ENCODE results near the gene LRFN2. TPM values are rescaled to one million over a fixed set of nuclear protein-coding genes. Genes with fewer than 3 reads are reported as not detected.

The LRFN2 gene
- total and polyA plus RNA-seq, 2 experiments from 2014 or later: 0.33 to 0.54 TPM

DNA sequence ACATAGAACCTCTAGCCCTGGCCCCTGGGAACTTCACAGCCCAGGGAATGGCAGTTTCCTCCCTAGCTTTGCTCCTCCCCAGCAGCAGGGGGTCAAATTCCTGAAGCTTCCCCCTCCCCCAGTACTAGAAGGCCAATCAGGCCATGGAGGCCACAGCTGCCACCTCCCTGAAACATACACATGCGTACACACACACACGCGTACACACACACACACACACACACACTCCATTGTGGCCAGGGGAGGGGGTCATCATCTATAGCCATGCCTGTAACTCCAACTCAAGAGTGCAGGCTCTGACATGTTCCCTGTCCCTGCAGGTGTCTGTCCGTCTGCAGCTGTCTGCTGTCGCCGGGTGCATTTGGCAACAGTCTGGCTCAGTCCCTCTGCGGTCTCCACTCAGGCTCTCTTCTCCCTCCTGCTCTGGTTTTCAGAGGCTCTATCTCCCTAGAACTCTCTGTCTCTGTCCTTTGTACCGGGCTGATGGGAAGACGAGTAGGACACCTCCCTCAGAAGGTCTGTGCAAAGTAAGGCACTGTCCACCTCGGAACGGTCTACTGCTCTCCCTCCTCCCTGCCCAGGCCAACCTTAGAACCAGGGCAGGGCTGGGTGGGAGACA lies 1.4 kb downstream of the LRFN2 start:
- Histone ChIP-seq H3K27me3 (peaks cover 52% of the 10 kb centered on the region), H3K9me3 (ENCODE audit: low read depth) (no peaks in the 10 kb centered on the region)

DNA sequence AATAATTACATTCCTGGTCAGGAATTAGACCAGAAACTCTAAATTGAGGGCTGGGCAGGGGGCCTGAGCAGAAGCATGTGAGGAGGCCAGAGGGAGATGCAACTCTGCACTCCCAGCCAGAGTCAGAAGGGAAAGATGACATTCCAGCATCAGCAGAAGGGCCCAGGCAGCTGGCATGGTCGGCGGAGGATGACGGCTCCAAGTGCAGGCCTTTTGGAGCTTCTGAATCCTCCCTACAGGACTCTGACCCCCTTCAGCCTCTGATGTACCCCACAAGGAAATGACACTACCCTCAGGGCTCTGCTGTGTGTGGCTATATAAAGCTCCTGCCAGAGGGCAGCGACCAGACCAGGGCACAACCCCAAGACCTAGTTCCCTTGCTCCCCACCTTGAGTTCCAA lies 1.9 kb downstream of the LRFN2 start:
- TF ChIP-seq EZH2 (IDR thresholded peaks at IDR 0.05; ENCODE audit: borderline replicate concordance) (no peak), EZH2phosphoT487 (IDR thresholded peaks at IDR 0.05; ENCODE audit: low read depth, severe bottlenecking, unreplicated experiment) (no peak)
- TF ChIP-seq, protein P1, sequence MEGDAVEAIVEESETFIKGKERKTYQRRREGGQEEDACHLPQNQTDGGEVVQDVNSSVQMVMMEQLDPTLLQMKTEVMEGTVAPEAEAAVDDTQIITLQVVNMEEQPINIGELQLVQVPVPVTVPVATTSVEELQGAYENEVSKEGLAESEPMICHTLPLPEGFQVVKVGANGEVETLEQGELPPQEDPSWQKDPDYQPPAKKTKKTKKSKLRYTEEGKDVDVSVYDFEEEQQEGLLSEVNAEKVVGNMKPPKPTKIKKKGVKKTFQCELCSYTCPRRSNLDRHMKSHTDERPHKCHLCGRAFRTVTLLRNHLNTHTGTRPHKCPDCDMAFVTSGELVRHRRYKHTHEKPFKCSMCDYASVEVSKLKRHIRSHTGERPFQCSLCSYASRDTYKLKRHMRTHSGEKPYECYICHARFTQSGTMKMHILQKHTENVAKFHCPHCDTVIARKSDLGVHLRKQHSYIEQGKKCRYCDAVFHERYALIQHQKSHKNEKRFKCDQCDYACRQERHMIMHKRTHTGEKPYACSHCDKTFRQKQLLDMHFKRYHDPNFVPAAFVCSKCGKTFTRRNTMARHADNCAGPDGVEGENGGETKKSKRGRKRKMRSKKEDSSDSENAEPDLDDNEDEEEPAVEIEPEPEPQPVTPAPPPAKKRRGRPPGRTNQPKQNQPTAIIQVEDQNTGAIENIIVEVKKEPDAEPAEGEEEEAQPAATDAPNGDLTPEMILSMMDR (IDR thresholded peaks at IDR 0.05; ENCODE audit: poor library complexity): no peak
- H3K4me3 ChIP-seq: no peak overlapping the region
- peak overlapping the region; percentile 100 for H3K4me2 ChIP-seq
- H3K79me2 ChIP-seq: no peaks in the 10 kb centered on the region
- H4K20me1 ChIP-seq (ENCODE audit: insufficient read depth, poor library complexity, severe bottlenecking): no peaks in the 10 kb centered on the region
- H2AFZ ChIP-seq: no peak overlapping the region
- DNase-seq (ENCODE audit: low spot score): no peak
- H3K27ac ChIP-seq: no peak overlapping the region
- no peaks in the 10 kb centered on the region for H3K4me1 ChIP-seq (ENCODE audit: insufficient read depth)
- no peaks in the 10 kb centered on the region for H3K36me3 ChIP-seq (replicated peaks; ENCODE audit: insufficient read depth, low read depth)
- WGBS (ENCODE audit: low lambda C conversion rate, missing lambda C conversion rate): 58% methylated on average over 4 of the region's 4 CpGs
- H3K9me2 ChIP-seq (replicated peaks; ENCODE audit: insufficient read depth): no peaks in the 10 kb centered on the region
- no peaks in the 10 kb centered on the region for H3K9me3 ChIP-seq (ENCODE audit: low read depth)
- peaks cover 52% of the 10 kb centered on the region for H3K27me3 ChIP-seq

More for the DNA sequence above, 1.4 kb downstream of the LRFN2 start:
- no peaks in the 10 kb centered on the region for H4K20me1 ChIP-seq (ENCODE audit: insufficient read depth, poor library complexity, severe bottlenecking)
- H3K4me3 ChIP-seq: no peak overlapping the region
- no peak overlapping the region for H3K27ac ChIP-seq
- 31% methylated on average over 11 of the region's 11 CpGs for WGBS (ENCODE audit: low lambda C conversion rate, missing lambda C conversion rate)
- H3K9me2 ChIP-seq (replicated peaks; ENCODE audit: insufficient read depth): no peaks in the 10 kb centered on the region
- no peak for TF ChIP-seq EZH2phosphoT487 (IDR thresholded peaks at IDR 0.05; ENCODE audit: low read depth, severe bottlenecking, unreplicated experiment)
- TF ChIP-seq, protein P1 (IDR thresholded peaks at IDR 0.05; ENCODE audit: poor library complexity): no peak
- TF ChIP-seq EZH2 (IDR thresholded peaks at IDR 0.05; ENCODE audit: borderline replicate concordance): no peak
- no peaks in the 10 kb centered on the region for H3K79me2 ChIP-seq
- H3K36me3 ChIP-seq (replicated peaks; ENCODE audit: insufficient read depth, low read depth): no peaks in the 10 kb centered on the region
- peak overlapping the region; percentile 100 for H3K4me2 ChIP-seq
- H2AFZ ChIP-seq: no peak overlapping the region
- no peak for DNase-seq (ENCODE audit: low spot score)
- H3K4me1 ChIP-seq (ENCODE audit: insufficient read depth): no peaks in the 10 kb centered on the region

DNA sequence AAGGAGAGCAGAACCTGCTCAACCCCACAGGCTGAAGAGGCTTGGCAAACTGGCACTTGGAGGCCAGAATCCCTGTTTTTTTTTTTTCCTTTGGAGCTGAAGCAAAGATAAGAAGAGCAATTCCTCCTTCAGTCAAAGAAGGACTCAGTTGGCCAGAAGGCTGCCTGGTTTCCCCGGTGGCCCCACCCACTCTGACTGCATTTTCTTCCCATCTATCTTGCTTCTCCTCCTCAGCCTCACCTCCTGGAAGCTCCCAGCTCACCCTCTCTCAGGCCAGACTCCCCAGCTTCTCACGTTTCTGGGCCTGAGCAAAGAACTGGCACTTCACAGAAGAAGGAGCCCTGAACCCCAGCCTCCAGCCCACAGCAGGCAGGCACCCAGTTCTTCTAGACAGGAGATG lies 2.4 kb downstream of the LRFN2 start:
- Histone ChIP-seq H4K20me1 (ENCODE audit: insufficient read depth, poor library complexity, severe bottlenecking) (no peaks in the 10 kb centered on the region), H3K9me3 (ENCODE audit: low read depth) (no peaks in the 10 kb centered on the region), H3K9me2 (replicated peaks; ENCODE audit: insufficient read depth) (no peaks in the 10 kb centered on the region), H3K27me3 (peaks cover 49% of the 10 kb centered on the region), H3K79me2 (no peaks in the 10 kb centered on the region), H3K4me2 (no peak overlapping the region), H3K4me3 (no peak overlapping the region), H3K4me1 (ENCODE audit: insufficient read depth) (no peaks in the 10 kb centered on the region), H3K27ac (no peak overlapping the region), H2AFZ (no peak overlapping the region), H3K36me3 (replicated peaks; ENCODE audit: insufficient read depth, low read depth) (no peaks in the 10 kb centered on the region)
- DNase-seq (ENCODE audit: low spot score): no peak
- 61% methylated on average over 2 of the region's 2 CpGs for WGBS (ENCODE audit: low lambda C conversion rate, missing lambda C conversion rate)
- no peak for TF ChIP-seq EZH2phosphoT487 (IDR thresholded peaks at IDR 0.05; ENCODE audit: low read depth, severe bottlenecking, unreplicated experiment)
- no peak for TF ChIP-seq EZH2 (IDR thresholded peaks at IDR 0.05; ENCODE audit: borderline replicate concordance)

DNA sequence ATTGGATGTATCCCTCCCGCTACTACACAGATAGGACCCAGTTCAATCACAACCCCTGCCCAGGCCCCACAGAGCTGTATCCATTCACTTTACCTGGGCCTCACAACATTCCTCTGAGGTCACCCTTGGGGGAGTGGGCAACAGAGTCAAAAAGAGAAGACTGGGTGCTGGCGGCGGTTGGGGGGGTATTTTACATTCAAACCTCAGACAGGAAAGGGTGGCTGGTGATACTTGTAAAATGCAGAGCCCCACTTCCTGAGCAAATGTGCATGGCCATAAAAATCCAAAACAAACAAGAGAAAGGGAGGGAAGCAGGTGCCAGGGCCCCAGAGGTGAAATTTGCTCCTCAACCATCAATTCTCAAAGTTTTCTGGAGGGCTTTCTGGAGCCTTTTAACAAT lies 3.5 kb downstream of the LRFN2 start:
- Histone ChIP-seq H3K36me3 (replicated peaks; ENCODE audit: insufficient read depth, low read depth) (no peaks in the 10 kb centered on the region), H4K20me1 (ENCODE audit: insufficient read depth, poor library complexity, severe bottlenecking) (no peaks in the 10 kb centered on the region), H3K79me2 (no peaks in the 10 kb centered on the region), H3K9me2 (replicated peaks; ENCODE audit: insufficient read depth) (no peaks in the 10 kb centered on the region), H3K9me3 (ENCODE audit: low read depth) (no peaks in the 10 kb centered on the region), H2AFZ (no peak overlapping the region), H3K4me2 (no peak overlapping the region), H3K27ac (no peak overlapping the region), H3K27me3 (peaks cover 41% of the 10 kb centered on the region), H3K4me3 (no peak overlapping the region), H3K4me1 (ENCODE audit: insufficient read depth) (no peaks in the 10 kb centered on the region)
- 73% methylated on average over 3 of the region's 3 CpGs for WGBS (ENCODE audit: low lambda C conversion rate, missing lambda C conversion rate)
- no peak for TF ChIP-seq EZH2phosphoT487 (IDR thresholded peaks at IDR 0.05; ENCODE audit: low read depth, severe bottlenecking, unreplicated experiment)
- TF ChIP-seq EZH2 (IDR thresholded peaks at IDR 0.05; ENCODE audit: borderline replicate concordance): no peak
- TF ChIP-seq, protein P1 (IDR thresholded peaks at IDR 0.05; ENCODE audit: poor library complexity): no peak
- no peak for DNase-seq (ENCODE audit: low spot score)

Data from hepatocyte (in vitro differentiated cells).